ENCODE measurements around the gene SAMD7.

SAMD7 gene

GRCh38 chr3:169911272-169911671, at the start of gene SAMD7:
SAMD7 (plus strand) TSS chr3:169911572; CDS start chr3:169919499, 7,927 bp downstream.
- DNase-seq = no peak

GRCh38 chr3:169861871-169862270, 49.5 kb upstream of the SAMD7 start:
- no peak for DNase-seq

- peak; percentile 61 to 87 (median 63) for DNase-seq
These were observed 47.9 kb upstream of the SAMD7 start for GRCh38 chr3:169863458-169863899.

DNA sequence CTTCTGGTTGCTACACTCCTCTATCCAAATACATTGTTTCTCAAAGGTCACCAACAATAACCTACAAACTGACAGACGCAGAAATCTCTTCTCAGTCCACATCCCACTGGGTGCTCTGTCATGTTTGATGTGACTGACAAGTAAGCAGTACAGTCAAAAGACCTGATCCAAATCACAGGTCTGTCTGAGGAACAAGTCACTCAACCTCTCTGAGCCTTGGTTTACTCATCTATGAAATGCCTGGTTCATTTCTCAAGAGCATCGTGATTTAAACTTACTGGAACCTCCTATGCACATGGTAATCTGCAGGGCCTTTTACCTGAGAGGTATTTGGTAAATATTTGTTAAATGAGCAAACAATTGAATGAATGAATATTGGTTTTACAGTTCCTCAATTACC, 47.1 kb upstream of the SAMD7 start:
- no peak for DNase-seq

- DNase-seq = no peak
These were observed 46.1 kb upstream of the SAMD7 start for GRCh38 chr3:169865176-169865767.

GRCh38 chr3:169867584-169868210, 43.7 kb upstream of the SAMD7 start:
- DNase-seq = no peak

GRCh38 chr3:169868369-169868768, 43.0 kb upstream of the SAMD7 start:
- DNase-seq = no peak

DNA sequence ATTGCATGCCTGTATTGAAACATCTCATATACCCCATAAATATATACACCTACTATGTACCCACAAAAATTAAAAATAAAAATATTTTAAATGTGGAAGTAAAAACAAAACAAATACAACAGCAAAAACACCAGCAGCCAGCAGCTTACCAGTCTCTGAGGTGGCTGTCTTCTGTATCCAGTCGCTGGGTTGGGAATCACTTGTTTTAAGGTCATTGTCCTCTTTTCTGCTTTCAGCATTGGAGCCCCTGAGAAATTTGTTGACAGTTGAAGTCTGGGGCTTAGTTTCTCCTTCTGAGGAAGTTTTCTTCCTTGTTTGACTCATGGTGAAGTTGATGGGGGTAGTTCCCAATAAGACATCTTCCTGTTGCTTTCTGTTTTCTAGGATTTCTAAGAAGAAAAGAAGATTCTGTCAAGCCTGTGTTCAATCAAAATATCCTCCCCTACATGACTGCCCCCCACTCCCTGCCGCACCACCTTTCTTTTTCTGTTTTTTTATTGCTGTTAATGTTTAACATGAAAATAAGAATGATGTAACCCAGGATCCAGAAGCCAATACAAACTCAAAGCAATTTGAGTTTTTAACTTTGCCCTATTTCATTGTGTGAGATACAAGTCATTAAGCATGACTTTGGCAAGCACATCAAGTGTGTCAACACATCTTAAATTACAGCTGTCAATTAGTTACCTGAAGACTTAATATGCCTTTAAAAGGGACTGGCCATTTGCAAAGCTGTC, 41.7 kb upstream of the SAMD7 start, which contains the start of gene LRRC31:
Gene LRRC31 (minus strand): TSS at position 452 of the 737 bp plus-strand sequence. CDS start 128 bp downstream, at position 324.
- DNase-seq = peak in 1 of 3 experiments; percentile 56

- DNase-seq = no peak
These were observed 40.1 kb upstream of the SAMD7 start for GRCh38 chr3:169871129-169871886.

GRCh38 chr3:169879013-169879557, 32.3 kb upstream of the SAMD7 start:
- DNase-seq = no peak

GRCh38 chr3:169879845-169880575, 31.4 kb upstream of the SAMD7 start:
- no peak for DNase-seq

DNA sequence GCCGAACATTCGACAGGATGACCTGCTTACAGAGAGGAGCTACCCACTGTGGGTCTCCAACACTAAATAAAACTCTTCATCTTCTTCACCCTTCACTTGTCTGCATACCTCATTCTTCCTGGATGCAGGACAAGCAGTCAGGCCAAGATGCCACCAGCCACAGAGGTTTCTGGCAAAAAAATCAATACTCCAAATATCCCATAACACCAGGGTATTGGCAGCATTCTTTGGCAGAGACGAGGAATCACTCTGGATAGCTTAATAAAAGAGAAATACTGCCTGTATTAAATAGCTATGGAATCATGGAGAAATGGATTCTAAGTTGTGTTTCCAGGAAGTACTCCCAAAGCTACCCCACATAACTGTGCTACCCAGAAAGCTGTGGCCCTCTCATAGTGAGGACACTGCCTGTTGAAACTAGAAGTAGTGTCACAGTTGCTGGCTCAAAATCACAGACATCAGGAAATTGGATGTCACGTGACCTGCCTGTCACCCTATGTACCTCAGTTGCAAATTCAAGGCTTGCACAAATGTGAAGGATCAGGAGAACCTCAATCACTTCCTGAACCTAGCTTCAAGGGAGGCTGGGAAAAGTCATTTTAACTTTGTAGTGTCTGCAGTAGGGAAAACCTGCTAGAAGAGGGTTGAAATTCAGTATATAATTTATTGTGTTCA, 30.7 kb upstream of the SAMD7 start:
- no peak for DNase-seq

DNA sequence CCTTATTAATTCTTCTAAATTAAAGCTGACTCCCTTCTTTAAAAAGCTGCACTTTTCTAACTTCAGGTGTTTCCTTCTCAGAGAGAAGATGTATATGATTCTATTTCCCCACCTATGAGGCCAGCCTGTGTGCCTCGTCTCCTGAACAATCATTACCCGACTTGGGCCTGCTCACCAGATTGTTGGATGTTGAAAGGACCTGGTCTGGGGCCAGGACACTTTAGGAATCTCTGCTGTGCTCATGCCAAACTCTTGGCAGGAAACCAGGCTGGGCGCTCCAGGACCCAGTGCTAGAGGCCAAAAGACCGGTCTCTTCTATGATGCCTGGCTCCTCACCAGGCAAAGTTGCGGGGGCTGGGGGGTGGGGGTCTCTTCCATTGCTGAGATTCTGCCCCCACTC, 24.7 kb upstream of the SAMD7 start:
- DNase-seq = no peak

DNA sequence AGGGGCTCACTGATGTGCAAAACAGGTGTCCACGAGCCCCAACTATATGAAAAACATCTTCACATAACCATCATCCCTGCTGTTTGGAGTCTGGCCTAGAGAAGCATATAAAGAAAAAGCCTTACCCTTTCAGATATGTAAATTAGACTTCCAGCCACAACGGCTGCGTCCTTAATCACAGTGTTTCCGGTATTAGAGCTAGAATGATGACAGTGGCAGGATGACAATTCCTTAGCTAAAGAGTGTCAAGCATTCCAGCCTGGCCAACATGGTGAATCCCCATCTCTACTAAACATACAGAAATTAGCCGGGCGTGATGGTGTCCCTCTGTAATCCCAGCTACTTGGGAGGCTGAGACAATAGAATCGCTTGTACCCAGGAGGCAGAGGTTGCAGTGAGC, 19.5 kb upstream of the SAMD7 start:
- no peak for DNase-seq

- DNase-seq = no peak
These were observed 17.3 kb upstream of the SAMD7 start for GRCh38 chr3:169894110-169894509.

- no peak for DNase-seq
These were observed 16.3 kb upstream of the SAMD7 start for GRCh38 chr3:169895072-169895471.

GRCh38 chr3:169897284-169897683, 14.1 kb upstream of the SAMD7 start:
- DNase-seq = no peak

DNA sequence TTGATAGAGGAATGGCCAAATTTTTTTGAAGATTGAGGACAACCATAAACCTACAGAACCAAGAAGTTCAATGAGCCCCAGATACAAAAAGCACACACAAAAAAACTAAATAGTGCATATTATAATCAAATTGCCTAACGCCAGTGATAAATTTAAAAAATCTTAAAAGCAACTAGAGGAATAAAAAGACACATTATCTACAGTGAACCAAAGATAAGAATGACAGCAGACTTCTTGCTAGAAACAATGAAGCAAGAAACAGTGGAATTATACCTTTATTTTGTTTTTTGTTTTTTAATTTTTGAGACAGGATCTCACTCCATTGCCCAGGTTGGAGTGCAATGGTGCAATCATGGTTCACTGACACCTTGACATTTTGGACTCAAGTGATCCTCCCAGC, 9.9 kb upstream of the SAMD7 start:
- no peak for DNase-seq

- no peak for DNase-seq
These were observed 6.0 kb upstream of the SAMD7 start for GRCh38 chr3:169905404-169905803.

DNA sequence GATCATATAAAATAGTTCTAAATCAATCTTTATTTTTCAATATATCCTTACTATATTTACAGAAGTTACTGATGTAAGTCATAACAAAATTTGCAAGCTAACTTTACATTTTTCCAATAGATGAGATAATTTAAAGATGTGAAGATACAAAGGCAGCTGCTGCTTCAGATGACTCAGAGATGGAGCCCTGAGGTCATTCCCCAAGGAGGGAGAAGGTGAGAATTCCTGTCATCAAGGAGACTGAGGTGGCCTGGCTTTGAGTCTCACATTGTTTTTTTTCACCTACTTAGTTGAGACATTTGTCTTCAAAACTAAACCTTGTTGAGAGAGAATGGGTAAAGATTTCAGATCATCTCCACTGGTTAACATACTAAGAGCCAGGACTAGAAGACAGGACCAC, 3.9 kb upstream of the SAMD7 start:
- DNase-seq = no peak

DNA sequence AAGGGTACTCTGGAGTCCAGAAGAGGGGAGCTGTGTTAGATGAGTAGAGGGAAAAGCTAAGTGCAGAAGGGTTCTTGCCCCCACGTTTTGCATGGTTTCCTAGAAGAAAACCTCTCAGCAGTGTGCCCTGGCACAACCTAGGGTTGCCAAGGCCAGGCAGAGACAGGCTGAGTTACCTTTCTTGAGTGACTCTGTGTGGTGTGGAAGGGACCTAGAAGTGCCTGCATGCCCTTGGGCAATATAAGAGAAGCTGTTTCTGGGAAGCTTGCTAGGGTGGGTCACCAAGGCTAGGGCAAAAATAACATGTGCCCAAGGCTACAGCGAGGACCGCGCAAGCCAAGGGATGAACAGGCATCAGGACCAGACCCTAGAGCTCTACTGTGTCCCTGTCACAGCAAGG, 3.4 kb upstream of the SAMD7 start:
- no peak for DNase-seq

- DNase-seq = no peak
These were observed 2.0 kb downstream of the SAMD7 start for GRCh38 chr3:169913323-169913722.

Data from NCI-H1417 (cell line).